ENCODE measurements around the gene RAB3C.
"Not testable (repeated sequence)": the region's sequence is repeated elsewhere in the genome, so short reads cannot be mapped to it uniquely, and the experiment has no call there.

RAB3C gene

GRCh38 chr5:58683567-58683966 is 100.7 kb downstream of the RAB3C start:
- TF ChIP-seq CTCF (conservative IDR thresholded peaks at IDR 0.05) (no peak), ZFX (IDR thresholded peaks at IDR 0.05) (no peak)
- no peak overlapping the region for H3K27ac ChIP-seq

- no peak overlapping the region for H3K27ac ChIP-seq
- TF ChIP-seq ZFX (IDR thresholded peaks at IDR 0.05): no peak
- no peak for TF ChIP-seq CTCF (conservative IDR thresholded peaks at IDR 0.05)
Observed at GRCh38 chr5:58687079-58687478, 104.2 kb downstream of the RAB3C start.

GRCh38 chr5:58687595-58687994 is 104.7 kb downstream of the RAB3C start:
- TF ChIP-seq ZFX (IDR thresholded peaks at IDR 0.05): no peak
- TF ChIP-seq CTCF (conservative IDR thresholded peaks at IDR 0.05): no peak
- H3K27ac ChIP-seq: no peak overlapping the region

GRCh38 chr5:58699088-58699761 is 116.3 kb downstream of the RAB3C start:
- peak overlapping the region; percentile 37 for H3K27ac ChIP-seq

GRCh38 chr5:58699762-58700118 is 116.9 kb downstream of the RAB3C start:
- no peak for TF ChIP-seq CTCF (conservative IDR thresholded peaks at IDR 0.05)
- TF ChIP-seq ZFX (IDR thresholded peaks at IDR 0.05): no peak
- peak overlapping the region; percentile 37 for H3K27ac ChIP-seq

GRCh38 chr5:58703925-58704555 is 121.2 kb downstream of the RAB3C start:
- H3K27ac ChIP-seq: no peak overlapping the region
- TF ChIP-seq CTCF (conservative IDR thresholded peaks at IDR 0.05) (no peak), ZFX (IDR thresholded peaks at IDR 0.05) (no peak)

- TF ChIP-seq CTCF (conservative IDR thresholded peaks at IDR 0.05): no peak
- no peak overlapping the region for H3K27ac ChIP-seq
Observed at GRCh38 chr5:58706736-58707135, 123.9 kb downstream of the RAB3C start.

- TF ChIP-seq ZFX (IDR thresholded peaks at IDR 0.05) (no peak), CTCF (conservative IDR thresholded peaks at IDR 0.05) (no peak)
- no peak overlapping the region for H3K27ac ChIP-seq
Observed at GRCh38 chr5:58708456-58708855, 125.6 kb downstream of the RAB3C start.

- not testable (repeated sequence) for H3K27ac ChIP-seq
Observed at GRCh38 chr5:58710425-58710824, 127.5 kb downstream of the RAB3C start.
